Esophagus muscularis mucosa (tissue), 4 donors: ENCODE data around the gene P2RY1. TPM values are rescaled to one million over a fixed set of nuclear protein-coding genes. Genes with fewer than 3 reads are reported as not detected.

Experiments
- DNase-seq: peaks from one replicate; pipeline ENCODE4 v3.0.0-alpha.2; 2017; ENCODE audit errors: extremely low spot score
- H3K27ac ChIP-seq, 4 donors: fragments of 200-600 bp; sonication (generic); replicated peaks in 1 of 4; 1 replicate in 3 of 4; 2 replicates in 1 of 4; pipeline ENCODE4 v1.5.1; 2016 to 2019; ENCODE audit warnings: mild to moderate bottlenecking in 1 of 4
- H3K27me3 ChIP-seq, 4 donors: fragments of 200-600 bp; sonication (generic); one replicate each; pipeline versions ENCODE4 v1.5.1 to v1.6.0; 2016 to 2019
- H3K36me3 ChIP-seq, 4 donors: fragments of 200-600 bp; sonication (generic); one replicate each; pipeline ENCODE4 v1.5.1; 2016 to 2019
- H3K4me1 ChIP-seq, 4 donors: fragments of 200-600 bp; sonication (generic); one replicate each; pipeline ENCODE4 v1.5.1; 2016 to 2019
- H3K4me3 ChIP-seq, 4 donors: fragments of 200-600 bp; sonication (generic); 1 replicate in 2 of 4; 2 replicates in 2 of 4; pipeline ENCODE4 v1.5.1; 2016 to 2019; ENCODE audit warnings: mild to moderate bottlenecking in 4 of 4, moderate library complexity in 1 of 4
- H3K9me3 ChIP-seq, 4 donors: fragments of 200-600 bp; sonication (generic); 1 replicate in 3 of 4; 2 replicates in 1 of 4; pipeline ENCODE4 v1.5.1; 2016 to 2019
- CTCF ChIP-seq, 3 experiments: fragments of 200-600 bp in 2 of 3; fragments of 450-650 bp in 1 of 3; sonication (generic) in 2 of 3; IDR thresholded peaks; one replicate each; pipeline ENCODE4 v1.5.1; 2017 to 2019; ENCODE audit warnings: antibody characterized with exemption in 3 of 3, mild to moderate bottlenecking in 2 of 3, moderate library complexity in 1 of 3
- EP300 ChIP-seq: sonication (generic); formaldehyde crosslinking; IDR thresholded peaks from one replicate; pipeline ENCODE4 v1.6.1; 2017; ENCODE audit warnings: antibody characterized with exemption
- POLR2A ChIP-seq: fragments of 450-650 bp; IDR thresholded peaks from one replicate; pipeline ENCODE4 v1.6.1; 2017; ENCODE audit warnings: antibody characterized with exemption, moderate library complexity, mild to moderate bottlenecking, low read depth
- POLR2AphosphoS5 ChIP-seq, 2 donors: sonication (generic); formaldehyde crosslinking; IDR thresholded peaks; one replicate each; pipeline ENCODE4 v1.6.1; 2017; ENCODE audit warnings: antibody characterized with exemption in 2 of 2
- WGBS: methylation state at CpG from one replicate; pipeline ENCODE4 v1.1.5; 2018; 5-methylcytosine and 5-hydroxymethylcytosine counted together
- intact Hi-C: fragments of 100-400 bp; cut with DNase I; formaldehyde crosslinking; loops from one replicate; pipeline ENCODE4 v1.15.1; 2023
- total RNA-seq, 4 donors: library from RNA; depleted of rRNA; stranded (reverse); fragments of >200 nt; gene quantifications; one replicate each; pipeline versions ENCODE4 v1.1.0 to v1.2.1, GENCODE V29; 2016

The P2RY1 gene
- total RNA-seq, 4 donors from 2014 or later = 1.7 to 3.3 (median 2.6) TPM

GRCh38 chr3:152828075-152828840, 6.7 kb upstream of the P2RY1 start:
- no peak for TF ChIP-seq EP300
- TF ChIP-seq POLR2A = no peak
- TF ChIP-seq POLR2AphosphoS5 (IDR thresholded peaks at IDR 0.05) = no peak
- no peak for TF ChIP-seq CTCF (IDR thresholded peaks at IDR 0.05)
- 66% methylated on average over 4 of the region's 4 CpGs for WGBS
- no peaks in the 10 kb centered on the region for H3K4me1 ChIP-seq
- no peak overlapping the region for H3K4me3 ChIP-seq
- intact Hi-C loops = no loop called here
- DNase-seq = no peak
- H3K9me3 ChIP-seq = no peaks in the 10 kb centered on the region
- H3K36me3 ChIP-seq = no peaks in the 10 kb centered on the region
- H3K27me3 ChIP-seq = peaks cover 0 to 8% (median 0%) of the 10 kb centered on the region in 4 donors
- no peak overlapping the region for H3K27ac ChIP-seq

DNA sequence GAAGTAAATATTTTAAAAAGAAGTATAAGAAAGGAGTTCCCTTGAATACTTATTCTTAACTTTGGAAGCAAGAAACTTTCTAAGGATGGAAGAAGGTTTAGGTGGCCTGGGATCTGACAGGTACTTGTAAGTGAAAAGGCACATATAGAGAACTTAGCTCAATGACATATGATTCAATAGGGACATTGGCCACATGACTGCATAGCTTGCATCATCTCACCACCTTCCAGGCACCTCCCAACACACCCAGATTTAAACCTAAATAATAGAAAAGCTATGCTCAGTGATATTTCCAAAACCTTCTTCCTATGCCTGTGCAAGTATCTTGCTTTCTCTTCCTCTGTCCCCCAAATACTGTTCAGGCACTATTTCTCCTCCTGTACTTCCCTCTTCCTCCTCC, 4.7 kb upstream of the P2RY1 start:
- intact Hi-C loops = no loop called here

DNA sequence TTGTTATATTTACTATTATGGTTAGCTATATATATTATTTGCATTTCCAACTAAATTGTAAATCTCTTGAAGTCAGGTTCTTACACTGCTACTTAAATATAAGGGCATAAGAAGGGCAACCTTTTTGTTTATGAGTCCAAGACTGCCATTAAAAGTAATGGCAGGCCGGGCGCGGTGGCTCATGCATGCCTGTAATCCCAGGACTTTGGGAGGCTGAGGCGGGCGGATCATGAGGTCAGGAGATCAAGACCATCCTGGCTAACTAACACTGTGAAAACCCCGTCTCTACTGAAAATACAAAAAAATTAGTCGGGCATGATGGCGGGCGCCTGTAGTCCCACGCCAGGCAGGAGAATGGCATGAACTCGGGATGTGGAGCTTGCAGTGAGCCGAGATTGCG, 2.9 kb upstream of the P2RY1 start:
- peaks cover 0 to 37% (median 0%) of the 10 kb centered on the region in 4 donors for H3K27me3 ChIP-seq
- intact Hi-C loops = no loop called here
- no peak for DNase-seq
- H3K27ac ChIP-seq = no peak overlapping the region
- no peak for TF ChIP-seq CTCF (IDR thresholded peaks at IDR 0.05)
- TF ChIP-seq POLR2A = no peak
- no peak for TF ChIP-seq EP300
- no peak for TF ChIP-seq POLR2AphosphoS5 (IDR thresholded peaks at IDR 0.05)
- no peaks in the 10 kb centered on the region for H3K36me3 ChIP-seq
- no peaks in the 10 kb centered on the region for H3K9me3 ChIP-seq
- H3K4me1 ChIP-seq = peaks cover 0 to 24% (median 19%) of the 10 kb centered on the region in 4 donors
- H3K4me3 ChIP-seq = no peak overlapping the region
- 91% methylated on average over 13 of the region's 13 CpGs for WGBS

More for the DNA sequence above, 4.7 kb upstream of the P2RY1 start:
- Histone ChIP-seq H3K4me1 (peaks cover 0 to 12% (median 11%) of the 10 kb centered on the region in 4 donors), H3K36me3 (no peaks in the 10 kb centered on the region), H3K27me3 (peaks cover 0 to 22% (median 0%) of the 10 kb centered on the region in 4 donors), H3K9me3 (no peaks in the 10 kb centered on the region), H3K4me3 (no peak overlapping the region), H3K27ac (no peak overlapping the region)
- no peak for TF ChIP-seq POLR2AphosphoS5 (IDR thresholded peaks at IDR 0.05)
- DNase-seq = no peak

DNA sequence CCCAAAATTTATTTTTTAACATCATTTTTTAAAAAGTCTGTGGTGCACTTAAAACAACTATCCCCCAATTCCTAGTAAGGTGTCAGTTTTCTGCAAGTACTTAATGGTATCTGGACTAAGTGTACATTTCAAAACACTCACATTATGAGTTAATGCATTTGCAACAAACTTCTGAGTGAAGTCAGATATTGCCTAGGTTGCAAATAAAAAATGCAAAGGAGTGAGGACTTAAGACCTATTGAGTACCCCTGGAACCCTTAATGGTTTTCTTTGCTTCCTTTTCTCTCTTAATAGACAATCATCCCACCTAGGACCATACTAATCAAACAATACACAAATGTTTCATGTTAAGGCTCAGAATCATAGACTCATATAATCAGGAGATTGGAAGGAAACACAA, 1.8 kb upstream of the P2RY1 start:
- H3K27me3 ChIP-seq = peaks cover 0 to 37% (median 0%) of the 10 kb centered on the region in 4 donors
- DNase-seq = no peak

More for the DNA sequence above, 1.8 kb upstream of the P2RY1 start:
- peaks cover 0 to 24% (median 19%) of the 10 kb centered on the region in 4 donors for H3K4me1 ChIP-seq
- intact Hi-C loops = no loop called here
- no peaks in the 10 kb centered on the region for H3K36me3 ChIP-seq
- no peak overlapping the region for H3K27ac ChIP-seq
- TF ChIP-seq POLR2AphosphoS5 (IDR thresholded peaks at IDR 0.05) = no peak
- no peak for TF ChIP-seq POLR2A
- no peak for TF ChIP-seq EP300
- TF ChIP-seq CTCF (IDR thresholded peaks at IDR 0.05) = no peak
- H3K4me3 ChIP-seq = no peak overlapping the region
- H3K9me3 ChIP-seq = no peaks in the 10 kb centered on the region
